Muscle of leg (tissue), 11 donors: ENCODE data around the gene MAP4. TPM values are rescaled to one million over a fixed set of nuclear protein-coding genes. Genes with fewer than 3 reads are reported as not detected.

Experiments
- DNase-seq: peaks from one replicate; pipeline ENCODE4 v3.0.0; 2013
- H3K27ac ChIP-seq: one replicate; pipeline ENCODE4 v1.5.1; 2013; ENCODE audit warnings: mild to moderate bottlenecking, low read length, control low read depth
- H3K27me3 ChIP-seq: one replicate; pipeline ENCODE4 v1.6.1; 2013; ENCODE audit warnings: low read length; ENCODE audit not compliant: control insufficient read depth, insufficient read depth
- H3K36me3 ChIP-seq: one replicate; pipeline ENCODE4 v1.6.1; 2013; ENCODE audit warnings: low read length; ENCODE audit not compliant: control insufficient read depth, insufficient read depth
- H3K4me1 ChIP-seq: one replicate; pipeline ENCODE4 v1.6.1; 2013; ENCODE audit warnings: low read length; ENCODE audit not compliant: control insufficient read depth, insufficient read depth
- H3K4me3 ChIP-seq: one replicate; pipeline ENCODE4 v1.5.1; 2013; ENCODE audit warnings: low read length, control low read depth
- H3K9me3 ChIP-seq: replicated peaks from 2 replicates; pipeline ENCODE4 v1.6.1; 2013; ENCODE audit warnings: low read depth, low read length; ENCODE audit not compliant: control insufficient read depth
- WGBS: methylation state at CpG from one replicate; pipeline ENCODE4 v1.1.5; 2013; ENCODE audit warnings: missing lambda C conversion rate; ENCODE audit not compliant: insufficient coverage; 5-methylcytosine and 5-hydroxymethylcytosine counted together
- polyA plus RNA-seq, 8 donors: library from polyadenylated mRNA; unstranded; fragments of 120-200 nt; gene quantifications; one replicate each; pipeline versions ENCODE4 v1.2.1 to v1.2.3, GENCODE V29; 2013; ENCODE audit warnings: inconsistent platforms in 1 of 8, low replicate concordance in 1 of 8; ENCODE audit not compliant: insufficient read length in 8 of 8, insufficient read depth in 1 of 8
- total RNA-seq: library from RNA; stranded (reverse); fragments of 120-200 nt; gene quantifications from one replicate; pipeline ENCODE4 v1.2.4, GENCODE V29; 2013

MAP4 gene
- total and polyA plus RNA-seq, 9 donors = 189 to 352 (median 303) TPM

DNA sequence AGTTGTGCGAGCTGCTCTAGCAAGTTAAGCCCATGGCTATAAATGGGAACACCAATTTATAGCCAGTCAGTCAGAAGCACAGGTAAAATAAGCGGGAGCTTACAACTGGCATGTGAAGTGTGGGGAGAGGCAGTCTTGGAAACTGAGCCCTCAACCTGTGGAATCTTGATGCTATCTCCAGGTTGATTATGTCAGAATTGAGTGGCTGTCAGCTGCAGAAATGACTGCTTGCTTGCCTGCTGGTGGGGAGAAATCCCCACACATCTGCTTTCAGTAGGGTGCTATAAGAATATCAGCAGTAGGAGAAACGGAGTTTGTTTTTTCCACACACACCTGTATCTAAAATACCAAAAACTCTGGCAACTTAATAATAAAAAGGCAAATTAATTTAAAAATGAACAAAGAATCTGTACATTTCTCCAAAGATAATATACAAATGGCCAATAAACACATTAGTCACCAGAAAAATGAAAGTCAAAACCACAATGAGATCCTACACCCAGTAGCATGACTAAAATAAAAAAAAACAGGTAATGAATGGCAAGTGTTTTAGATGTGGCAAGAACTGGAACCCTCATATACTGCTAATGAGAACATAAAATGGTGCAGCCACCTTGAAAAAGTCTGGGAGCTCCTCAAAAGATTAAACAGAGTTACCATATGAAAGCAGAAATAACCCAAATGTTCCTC lies 26.0 kb upstream of the MAP4 start:
- Histone ChIP-seq H3K9me3 (no peaks in the 10 kb centered on the region), H3K4me3 (no peak overlapping the region), H3K36me3 (no peaks in the 10 kb centered on the region), H3K4me1 (peaks cover 9% of the 10 kb centered on the region), H3K27ac (no peak overlapping the region), H3K27me3 (no peaks in the 10 kb centered on the region)
- 63% methylated on average over 2 of the region's 3 CpGs for WGBS
- DNase-seq = no peak

DNA sequence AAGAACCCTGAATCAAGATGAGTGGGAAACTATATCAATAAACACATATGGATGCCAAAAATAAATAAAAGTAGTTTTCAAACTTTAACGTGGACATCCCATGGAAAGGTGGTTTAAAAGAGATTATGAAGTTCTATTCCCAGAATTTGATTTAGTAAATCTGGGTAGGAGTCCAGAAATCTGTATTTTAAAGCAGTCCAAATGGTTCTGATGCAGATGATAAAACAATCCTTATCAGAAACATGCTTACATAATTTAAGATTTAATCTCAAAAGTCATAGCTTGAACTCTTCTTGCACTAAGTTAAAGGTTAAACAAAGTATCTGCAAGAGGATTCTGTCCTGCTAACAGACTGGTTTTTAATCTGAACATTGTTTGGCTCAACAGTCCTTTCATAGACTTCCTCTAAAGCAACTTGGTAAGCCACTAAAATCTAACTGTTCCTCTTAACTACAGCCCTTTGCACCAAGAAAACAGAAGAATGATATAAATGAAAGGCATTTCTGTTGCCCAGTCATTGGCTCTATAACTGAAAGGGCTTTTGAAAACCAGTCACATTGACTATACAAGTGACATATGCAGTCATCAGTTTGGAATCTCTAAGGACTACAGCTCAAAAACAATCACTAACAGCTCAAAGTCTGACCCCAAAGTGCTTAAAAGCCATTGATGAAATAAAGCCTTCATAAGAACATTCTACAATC lies 23.4 kb upstream of the MAP4 start:
- no peaks in the 10 kb centered on the region for H3K36me3 ChIP-seq
- DNase-seq = peak; percentile 36
- peaks cover 9% of the 10 kb centered on the region for H3K4me1 ChIP-seq
- H3K27ac ChIP-seq = peak overlapping the region; percentile 31
- whole genome bisulfite sequencing = no CpG with 5 or more reads among the region's 1 CpG
- no peaks in the 10 kb centered on the region for H3K9me3 ChIP-seq
- no peak overlapping the region for H3K4me3 ChIP-seq
- no peaks in the 10 kb centered on the region for H3K27me3 ChIP-seq

DNA sequence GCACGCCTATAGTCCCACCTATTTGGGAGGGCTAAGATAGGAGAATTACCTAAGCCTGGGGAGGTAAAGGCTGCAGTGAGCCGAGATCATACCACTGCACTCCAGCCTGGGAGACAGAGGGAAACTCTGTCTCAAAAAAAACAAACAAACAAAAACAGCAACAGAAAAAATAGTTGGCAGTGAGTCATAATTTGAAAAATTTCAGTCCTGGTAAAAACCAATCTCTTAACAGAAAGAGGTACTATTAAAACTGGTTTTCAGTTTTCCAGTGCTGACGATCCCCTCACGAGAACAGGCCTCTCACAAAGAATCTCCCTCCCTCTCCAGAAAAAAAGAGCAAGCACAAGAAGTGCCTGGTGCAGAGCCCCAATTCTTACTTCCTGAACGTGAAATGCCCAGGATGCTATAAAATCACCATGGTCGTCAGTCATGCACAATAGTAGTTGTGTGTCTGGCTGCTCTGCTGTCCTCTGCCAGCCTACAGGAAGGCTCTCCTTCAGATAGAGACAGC lies 22.8 kb upstream of the MAP4 start:
- Histone ChIP-seq H3K27me3 (no peaks in the 10 kb centered on the region), H3K4me1 (peaks cover 14% of the 10 kb centered on the region), H3K9me3 (no peaks in the 10 kb centered on the region), H3K36me3 (no peaks in the 10 kb centered on the region), H3K4me3 (no peak overlapping the region), H3K27ac (peak overlapping the region; percentile 31)
- WGBS = no CpG with 5 or more reads among the region's 6 CpGs
- no peak for DNase-seq

DNA sequence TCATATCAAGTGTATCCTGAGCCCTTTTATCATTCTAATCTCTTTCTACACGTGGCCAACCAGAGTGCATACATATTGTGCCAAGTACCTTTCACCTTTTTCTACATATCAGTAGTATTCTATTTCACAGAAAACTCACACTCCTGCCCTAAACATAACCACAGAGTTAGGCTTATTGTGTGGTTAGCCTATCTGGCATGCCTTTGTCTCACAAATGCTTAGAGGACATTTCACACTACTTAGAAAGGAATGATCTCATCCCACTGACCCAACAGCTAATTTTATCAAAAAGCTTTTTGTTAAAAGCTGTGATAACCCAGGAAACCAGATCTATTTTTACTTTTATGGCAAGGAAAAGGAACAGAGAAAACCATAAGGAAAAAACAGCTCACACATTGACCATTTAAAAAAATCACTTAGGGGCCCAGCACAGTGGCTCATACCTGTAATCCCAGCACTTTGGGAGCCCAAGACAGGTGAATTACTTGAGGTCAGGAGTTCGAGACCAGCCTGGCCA lies 17.8 kb upstream of the MAP4 start:
- H3K4me1 ChIP-seq = peaks cover 9% of the 10 kb centered on the region
- H3K27ac ChIP-seq = peak overlapping the region; percentile 15
- H3K36me3 ChIP-seq = no peaks in the 10 kb centered on the region
- WGBS = 40% methylated on average over 1 of the region's 2 CpGs
- peak; percentile 39 for DNase-seq
- H3K4me3 ChIP-seq = no peak overlapping the region
- H3K9me3 ChIP-seq = no peaks in the 10 kb centered on the region
- no peaks in the 10 kb centered on the region for H3K27me3 ChIP-seq

DNA sequence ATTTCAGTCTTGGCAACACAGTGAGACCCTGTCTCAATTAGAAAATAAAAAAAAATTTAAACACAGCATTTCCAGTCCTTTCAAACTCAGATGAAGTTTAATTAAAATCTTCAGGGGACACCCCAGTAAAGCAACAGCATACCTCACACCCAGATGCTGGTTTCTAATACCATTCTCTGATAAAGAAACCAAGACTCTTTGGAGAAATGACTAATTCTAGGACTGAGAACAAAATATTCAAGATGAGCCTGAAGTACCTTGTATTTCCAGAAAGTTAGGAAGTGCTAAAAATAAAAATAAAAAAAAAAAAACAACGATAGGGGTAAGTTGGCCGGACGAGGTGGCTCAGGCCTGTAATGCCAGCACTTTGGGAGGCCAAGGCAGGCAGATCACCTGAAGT lies 14.0 kb upstream of the MAP4 start:
- Histone ChIP-seq H3K4me1 (peaks cover 9% of the 10 kb centered on the region), H3K27ac (no peak overlapping the region)
- no CpG with 5 or more reads among the region's 3 CpGs for WGBS

DNA sequence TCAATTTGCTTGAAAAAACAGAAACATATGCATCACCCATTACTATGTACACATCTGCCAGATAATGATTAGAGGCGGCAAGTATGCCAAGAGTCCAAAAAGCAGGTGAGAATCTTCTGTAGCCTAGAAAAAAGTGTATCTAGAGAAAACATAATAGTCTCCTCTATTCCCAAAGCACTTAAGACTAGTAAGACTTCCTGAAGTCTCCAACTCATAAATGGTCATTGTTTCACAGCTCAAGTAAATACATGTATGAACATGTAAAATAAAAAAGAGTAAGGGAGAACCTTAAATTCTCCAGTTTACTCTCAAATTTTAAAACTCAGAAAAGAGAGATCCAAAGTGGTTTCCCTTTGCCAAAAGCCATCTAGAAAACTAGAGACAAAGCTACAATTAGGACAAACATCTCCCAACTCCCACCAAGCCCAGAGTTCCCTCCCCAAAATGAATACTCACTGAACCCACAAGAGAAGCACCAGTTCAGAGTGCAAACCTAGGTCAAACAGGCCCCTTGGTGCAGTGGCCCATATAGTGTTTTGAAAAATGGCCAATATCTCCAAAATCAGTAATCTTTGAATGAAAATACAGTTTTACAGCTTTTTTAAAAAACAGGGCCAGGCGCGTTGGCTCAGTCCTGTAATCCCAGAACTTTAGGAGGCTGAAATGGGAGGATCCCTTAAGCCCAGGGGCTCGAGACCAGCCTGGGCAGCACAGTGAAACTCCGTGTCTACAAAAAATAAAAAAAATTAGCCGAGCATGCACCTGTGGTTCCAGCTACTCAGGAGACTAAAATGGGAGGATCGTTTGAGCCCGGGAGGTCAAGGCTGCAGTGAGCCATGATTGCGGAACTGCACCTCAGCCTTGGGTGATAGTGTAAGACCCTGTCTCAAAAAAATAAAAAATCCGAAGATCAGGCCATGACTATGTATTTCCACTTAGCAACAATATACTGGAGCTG lies 11.0 kb upstream of the MAP4 start:
- no peak overlapping the region for H3K27ac ChIP-seq
- H3K4me1 ChIP-seq = peaks cover 7% of the 10 kb centered on the region
- H3K36me3 ChIP-seq = no peaks in the 10 kb centered on the region
- no peaks in the 10 kb centered on the region for H3K27me3 ChIP-seq
- no peak overlapping the region for H3K4me3 ChIP-seq
- no peak for DNase-seq
- 65% methylated on average over 5 of the region's 10 CpGs for WGBS
- H3K9me3 ChIP-seq = no peaks in the 10 kb centered on the region

More for the DNA sequence above, 14.0 kb upstream of the MAP4 start:
- H3K27me3 ChIP-seq = no peaks in the 10 kb centered on the region
- H3K9me3 ChIP-seq = no peaks in the 10 kb centered on the region
- no peak for DNase-seq
- no peak overlapping the region for H3K4me3 ChIP-seq
- H3K36me3 ChIP-seq = no peaks in the 10 kb centered on the region

DNA sequence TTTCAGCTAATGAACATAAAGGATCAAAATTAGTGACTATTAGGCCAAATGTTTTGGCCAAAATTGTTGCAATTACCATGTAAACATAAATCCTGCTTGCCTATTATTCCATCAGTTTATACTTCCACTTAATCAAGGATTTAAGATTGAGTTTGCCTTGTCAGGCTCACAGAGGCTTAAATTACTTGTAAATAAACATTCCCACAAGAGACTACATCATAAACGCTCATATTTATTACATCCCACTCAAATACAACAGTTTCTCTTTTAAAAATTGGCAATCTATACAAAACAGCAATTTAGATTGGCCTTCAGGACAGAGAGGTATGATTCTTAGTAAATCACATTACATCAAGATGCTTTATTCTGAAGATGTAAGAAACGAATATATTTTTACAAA lies 9.9 kb upstream of the MAP4 start:
- Histone ChIP-seq H3K36me3 (no peaks in the 10 kb centered on the region), H3K27me3 (no peaks in the 10 kb centered on the region), H3K9me3 (no peaks in the 10 kb centered on the region), H3K4me3 (no peak overlapping the region), H3K4me1 (peaks cover 7% of the 10 kb centered on the region), H3K27ac (no peak overlapping the region)
- no peak for DNase-seq
- no CpG with 5 or more reads among the region's 2 CpGs for WGBS

DNA sequence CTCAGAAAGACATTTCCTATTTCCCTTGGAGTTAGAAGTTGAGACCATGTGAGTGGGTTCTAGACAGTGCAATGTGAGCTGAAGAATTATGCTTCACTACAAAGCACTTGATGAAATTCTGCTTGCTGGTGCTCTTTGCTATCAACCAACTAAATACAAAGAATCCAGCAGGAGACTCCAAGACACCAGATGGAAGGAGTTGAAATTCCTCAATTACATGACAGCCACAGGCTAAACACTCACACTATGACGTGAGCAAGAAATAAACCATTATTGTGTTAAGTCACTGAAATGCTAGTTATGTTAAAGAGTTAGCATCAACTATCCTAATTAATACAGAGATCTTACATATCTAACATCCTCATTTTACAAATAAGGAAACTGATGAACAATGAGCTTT lies 8.2 kb upstream of the MAP4 start:
- no peaks in the 10 kb centered on the region for H3K27me3 ChIP-seq
- no CpG with 5 or more reads among the region's 1 CpG for WGBS
- no peaks in the 10 kb centered on the region for H3K9me3 ChIP-seq
- DNase-seq = no peak
- H3K4me1 ChIP-seq = peaks cover 8% of the 10 kb centered on the region
- no peak overlapping the region for H3K27ac ChIP-seq
- no peaks in the 10 kb centered on the region for H3K36me3 ChIP-seq
- no peak overlapping the region for H3K4me3 ChIP-seq

DNA sequence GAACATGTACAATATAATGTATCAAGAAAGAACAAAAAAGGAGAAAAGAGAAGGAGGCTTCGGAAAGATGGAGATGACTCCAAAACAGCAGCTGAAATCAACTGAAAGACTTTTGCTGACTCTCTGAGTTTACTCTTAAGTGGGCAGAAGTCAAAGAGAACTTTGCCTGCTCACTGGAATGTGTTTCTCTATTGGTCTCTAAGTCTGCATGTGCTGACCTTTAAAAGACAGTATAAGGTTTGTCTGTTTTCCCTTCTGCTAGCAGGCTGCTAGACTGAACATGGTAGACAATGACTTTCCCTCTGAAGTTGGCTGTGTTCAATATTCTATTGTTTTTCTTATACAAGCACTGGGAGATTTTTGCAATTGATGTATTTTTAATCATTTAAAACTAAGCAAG lies 7.2 kb upstream of the MAP4 start:
- Histone ChIP-seq H3K27me3 (no peaks in the 10 kb centered on the region), H3K4me3 (no peak overlapping the region), H3K4me1 (peaks cover 11% of the 10 kb centered on the region), H3K36me3 (peaks cover 3% of the 10 kb centered on the region), H3K27ac (no peak overlapping the region), H3K9me3 (no peaks in the 10 kb centered on the region)
- WGBS = 100% methylated on average over 1 of the region's 1 CpG
- no peak for DNase-seq
